GM18907 (cell line): ENCODE results near the gene PELI3.
"Not testable (repeated sequence)": the region's sequence is repeated elsewhere in the genome, so short reads cannot be mapped to it uniquely, and the experiment has no call there.

Experiments used
- ATAC-seq: cut with Tn5 transposase; IDR thresholded peaks from one replicate; pipeline ENCODE4 v1.9.1; 2021; ENCODE audit warnings: mild to moderate bottlenecking, moderate library complexity; ENCODE audit not compliant: unreplicated experiment

PELI3 gene

GRCh38 chr11:66466225-66467033 lies at the start of gene PELI3:
TSS of gene PELI3 (plus strand) at chr11:66466905. CDS start at chr11:66468129, 1,224 bp downstream.
- peak; percentile 71 for ATAC-seq

GRCh38 chr11:66417000-66417399 lies 49.7 kb upstream of the PELI3 start:
- no peak for ATAC-seq

GRCh38 chr11:66418168-66418985 lies 48.3 kb upstream of the PELI3 start:
- no peak for ATAC-seq

GRCh38 chr11:66418986-66419308 lies 47.8 kb upstream of the PELI3 start:
- no peak for ATAC-seq

- no peak for ATAC-seq
Observed at GRCh38 chr11:66419825-66420224, 46.9 kb upstream of the PELI3 start.

GRCh38 chr11:66420671-66421476 lies 45.8 kb upstream of the PELI3 start, which contains the start of gene NPAS4:
TSS of gene NPAS4 (plus strand) at chr11:66421035. CDS start at chr11:66421180, 145 bp downstream.
- ATAC-seq: no peak

- ATAC-seq: peak; percentile 57
Observed at GRCh38 chr11:66421492-66422205, 45.1 kb upstream of the PELI3 start.

GRCh38 chr11:66426314-66426713 lies 40.4 kb upstream of the PELI3 start:
- no peak for ATAC-seq

GRCh38 chr11:66428933-66429332 lies 37.8 kb upstream of the PELI3 start:
- no peak for ATAC-seq

- ATAC-seq: no peak
Observed at GRCh38 chr11:66429983-66430602, 36.6 kb upstream of the PELI3 start.

- not testable (repeated sequence) for ATAC-seq
Observed at GRCh38 chr11:66431287-66431686, 35.4 kb upstream of the PELI3 start.

GRCh38 chr11:66431871-66432329 lies 34.8 kb upstream of the PELI3 start:
- ATAC-seq: not testable (repeated sequence)

- no peak for ATAC-seq
Observed at GRCh38 chr11:66432597-66432996, 34.1 kb upstream of the PELI3 start.

GRCh38 chr11:66437979-66438503 lies 28.7 kb upstream of the PELI3 start:
- ATAC-seq: no peak

GRCh38 chr11:66438504-66439466 lies 27.9 kb upstream of the PELI3 start, which contains the start of gene MRPL11:
TSS of gene MRPL11 (minus strand) at chr11:66438848. CDS start at chr11:66438754, 94 bp downstream.
- peak; percentile 86 for ATAC-seq

GRCh38 chr11:66440101-66440939 lies 26.4 kb upstream of the PELI3 start:
- ATAC-seq: not testable (repeated sequence)

GRCh38 chr11:66440940-66441282 lies 25.8 kb upstream of the PELI3 start:
- ATAC-seq: not testable (repeated sequence)

GRCh38 chr11:66443602-66444001 lies 23.1 kb upstream of the PELI3 start:
- no peak for ATAC-seq
